Sigmoid colon (tissue), 4 donors: ENCODE data around the gene VSTM4.

Source experiments
- EP300 ChIP-seq, 4 donors: sonication (generic); formaldehyde crosslinking; IDR thresholded peaks; one replicate each; pipeline ENCODE4 v1.6.1; 2017; ENCODE audit warnings: antibody characterized with exemption in 4 of 4
- POLR2A ChIP-seq, 2 donors: fragments of 450-650 bp; IDR thresholded peaks; one replicate each; pipeline ENCODE4 v1.6.1; 2016; ENCODE audit warnings: antibody characterized with exemption in 2 of 2, mild to moderate bottlenecking in 2 of 2, moderate library complexity in 2 of 2
- TF ChIP-seq, protein P1 (sequence below), 4 experiments: fragments of 450-650 bp in 3 of 4; fragments of 200-600 bp in 1 of 4; IDR thresholded peaks; one replicate each; pipeline ENCODE4 v1.5.1; 2016 to 2019; ENCODE audit warnings: antibody characterized with exemption in 4 of 4, mild to moderate bottlenecking in 3 of 4, moderate library complexity in 2 of 4

DNA sequence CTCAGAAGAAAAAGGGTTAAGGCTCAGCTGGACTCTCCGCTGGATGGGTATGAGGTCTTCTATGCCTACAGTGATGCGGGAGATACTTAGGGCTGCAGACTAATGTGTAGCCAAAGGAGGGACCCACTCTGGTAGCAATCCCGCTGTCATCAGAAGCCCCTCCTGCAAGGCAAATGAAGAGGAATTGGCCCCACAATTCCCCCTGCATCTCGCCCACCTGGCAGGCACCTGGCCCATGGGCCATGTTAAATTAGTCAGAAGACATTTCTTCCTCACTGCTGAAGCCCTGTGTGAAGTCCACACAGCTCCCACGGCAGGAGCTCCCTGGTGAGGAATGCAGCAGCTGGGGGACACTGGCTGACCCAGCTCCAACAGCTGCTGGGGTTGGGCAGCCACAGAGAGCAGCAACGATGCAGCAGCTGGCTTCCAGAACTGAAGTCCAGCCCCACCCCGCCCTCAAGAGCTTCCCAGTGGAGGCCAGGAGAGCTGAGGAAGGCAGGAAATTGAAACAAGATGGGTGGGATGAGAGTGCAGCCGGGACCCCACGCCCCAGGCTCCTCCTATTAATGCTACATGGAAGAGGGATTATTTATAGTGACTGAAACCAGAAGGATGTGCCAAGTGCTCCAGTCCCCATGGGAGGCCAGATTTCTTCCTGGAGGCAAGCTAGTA is 5.5 kb downstream of the VSTM4 start:
- TF ChIP-seq, protein P1, sequence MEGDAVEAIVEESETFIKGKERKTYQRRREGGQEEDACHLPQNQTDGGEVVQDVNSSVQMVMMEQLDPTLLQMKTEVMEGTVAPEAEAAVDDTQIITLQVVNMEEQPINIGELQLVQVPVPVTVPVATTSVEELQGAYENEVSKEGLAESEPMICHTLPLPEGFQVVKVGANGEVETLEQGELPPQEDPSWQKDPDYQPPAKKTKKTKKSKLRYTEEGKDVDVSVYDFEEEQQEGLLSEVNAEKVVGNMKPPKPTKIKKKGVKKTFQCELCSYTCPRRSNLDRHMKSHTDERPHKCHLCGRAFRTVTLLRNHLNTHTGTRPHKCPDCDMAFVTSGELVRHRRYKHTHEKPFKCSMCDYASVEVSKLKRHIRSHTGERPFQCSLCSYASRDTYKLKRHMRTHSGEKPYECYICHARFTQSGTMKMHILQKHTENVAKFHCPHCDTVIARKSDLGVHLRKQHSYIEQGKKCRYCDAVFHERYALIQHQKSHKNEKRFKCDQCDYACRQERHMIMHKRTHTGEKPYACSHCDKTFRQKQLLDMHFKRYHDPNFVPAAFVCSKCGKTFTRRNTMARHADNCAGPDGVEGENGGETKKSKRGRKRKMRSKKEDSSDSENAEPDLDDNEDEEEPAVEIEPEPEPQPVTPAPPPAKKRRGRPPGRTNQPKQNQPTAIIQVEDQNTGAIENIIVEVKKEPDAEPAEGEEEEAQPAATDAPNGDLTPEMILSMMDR (IDR thresholded peaks at IDR 0.05), result no peak
- TF ChIP-seq EP300 (IDR thresholded peaks at IDR 0.05) (no peak), POLR2A (IDR thresholded peaks at IDR 0.05) (no peak)
